K562 (cell line): ENCODE data around the gene FAM200A. TPM values are rescaled to one million over a fixed set of nuclear protein-coding genes. Genes with fewer than 3 reads are reported as not detected.
"Not testable (repeated sequence)": the region's sequence is repeated elsewhere in the genome, so short reads cannot be mapped to it uniquely, and the experiment has no call there.

Experiments
- ATAC-seq: fragments of 200-7000 bp; cut with Tn5 transposase; 3 replicates; pipeline ENCODE4 v1.9.1; 2020; ENCODE audit warnings: moderate library complexity
- BruUV-seq: library from RNA; stranded (reverse); fragments of 400-500 nt; replicated peaks from 2 replicates; lab custom pipeline; 2021; lab: Mats Ljungman, UMichigan
- CTCF ChIA-PET: fragments of 300-600 bp; formaldehyde crosslinking; extraction: SDS; loops from one replicate; lab custom pipeline; 2021; ENCODE audit warnings: low intra/inter-chr PET ratio; lab: Yijun Ruan, JAX
- POLR2A ChIA-PET: fragments of 300-600, 350-650 bp; sonication (Branson Sonifier 250); formaldehyde crosslinking; extraction: SDS; loops from one replicate; lab custom pipeline; 2021; ENCODE audit warnings: antibody characterized with exemption, inconsistent platforms; lab: Yijun Ruan, JAX
- DNase-seq, 4 experiments: peaks; one replicate each; pipeline versions ENCODE4 v3.0.0 to v3.0.0-alpha.2; 2011 to 2018; ENCODE audit warnings: low spot score in 3 of 4, mixed read lengths in 3 of 4; ENCODE audit errors: extremely low read depth in 1 of 4
- FAIRE-seq: peaks from 2 replicates; lab custom pipeline; 2011; peaks lifted over from hg19 to GRCh38; lab: Jason Lieb, UNC
- H2AFZ ChIP-seq: 2 replicates; pipeline ENCODE4 v1.6.0; 2011; ENCODE audit warnings: low read depth, low read length, control low read depth, inconsistent platforms
- H3K27ac ChIP-seq: fragments of 200-600 bp; 3 replicates; pipeline ENCODE4 v1.8.0; 2011; ENCODE audit warnings: low read depth, mild to moderate bottlenecking, control low read depth, inconsistent platforms, low read length, moderate library complexity, mixed read lengths; ENCODE audit errors: extremely low read depth
- H3K27me3 ChIP-seq, 2 experiments: fragments of 300-600 bp in 1 of 2; 2 replicates in 1 of 2; 3 replicates in 1 of 2; pipeline versions ENCODE4 v1.6.0 to v1.8.0; 2011; ENCODE audit warnings: inconsistent platforms in 2 of 2, low read length in 2 of 2, mild to moderate bottlenecking in 1 of 2, mixed read lengths in 1 of 2, moderate library complexity in 1 of 2; ENCODE audit not compliant: control insufficient read depth in 2 of 2, insufficient read depth in 2 of 2
- H3K36me3 ChIP-seq: fragments of 300-600 bp; 3 replicates; pipeline ENCODE4 v1.8.0; 2011; ENCODE audit warnings: mild to moderate bottlenecking, low read length, inconsistent platforms; ENCODE audit not compliant: control insufficient read depth, insufficient read depth
- H3K4me1 ChIP-seq, 2 experiments: fragments of 200-600 bp in 1 of 2; replicated peaks in 1 of 2; 2 replicates in 1 of 2; 3 replicates in 1 of 2; pipeline versions ENCODE4 v1.5.1 to v1.8.0; 2011; ENCODE audit warnings: inconsistent platforms in 2 of 2, low read length in 2 of 2, mild to moderate bottlenecking in 1 of 2, mixed read lengths in 1 of 2, moderate library complexity in 1 of 2; ENCODE audit not compliant: control insufficient read depth in 2 of 2, insufficient read depth in 2 of 2
- H3K4me2 ChIP-seq: 2 replicates; pipeline ENCODE4 v1.6.1; 2011; ENCODE audit warnings: low read length, control low read depth, inconsistent platforms, mixed read lengths; ENCODE audit not compliant: insufficient read depth
- H3K4me3 ChIP-seq: fragments of 200-600 bp; sonication (generic), shearing (Covaris generic); 2 replicates; pipeline ENCODE4 v1.5.1; 2016; ENCODE audit warnings: control low read depth, inconsistent platforms
- H3K79me2 ChIP-seq: fragments of 200-600 bp; 3 replicates; pipeline ENCODE4 v1.8.0; 2011; ENCODE audit warnings: low read length, inconsistent platforms; ENCODE audit not compliant: control insufficient read depth, insufficient read depth
- H3K9ac ChIP-seq, 2 experiments: 2 replicates each; pipeline versions ENCODE4 v1.6.0 to v1.6.1; 2011; ENCODE audit warnings: low read depth in 2 of 2, low read length in 2 of 2, control low read depth in 1 of 2, inconsistent platforms in 1 of 2, mild to moderate bottlenecking in 1 of 2, mixed read lengths in 1 of 2; ENCODE audit not compliant: insufficient read depth in 1 of 2
- H3K9me1 ChIP-seq: one replicate; pipeline ENCODE4 v1.6.0; 2011; ENCODE audit warnings: inconsistent platforms, mild to moderate bottlenecking, low read length, moderate library complexity; ENCODE audit not compliant: control insufficient read depth, insufficient read depth
- H3K9me3 ChIP-seq: replicated peaks from 2 replicates; pipeline ENCODE4 v1.5.1; 2011; ENCODE audit warnings: low read depth, low read length, inconsistent platforms; ENCODE audit not compliant: control insufficient read depth, insufficient read depth
- H4K20me1 ChIP-seq: replicated peaks from 2 replicates; pipeline ENCODE4 v1.6.1; 2011; ENCODE audit warnings: low read length, inconsistent platforms, mixed read lengths; ENCODE audit not compliant: control insufficient read depth, insufficient read depth
- ADNP ChIP-seq: fragments of 200-800 bp; sonication (Bioruptor generic); IDR thresholded peaks from 2 replicates; pipeline ENCODE4 v1.6.1; 2016; ENCODE audit warnings: missing genetic modification characterization, missing compliant biosample characterization
- BCOR ChIP-seq: fragments of 450-650 bp; IDR thresholded peaks from 2 replicates; pipeline ENCODE4 v1.6.1; 2016
- KDM1A ChIP-seq, 2 experiments: fragments of 450-650 bp; IDR thresholded peaks; 2 replicates each; pipeline ENCODE4 v1.6.1; 2016; ENCODE audit warnings: mild to moderate bottlenecking in 2 of 2
- MECOM ChIP-seq: fragments of 250-450 bp; sonication (Bioruptor Pico); IDR thresholded peaks from 2 replicates; pipeline ENCODE4 v1.8.0; 2022; ENCODE audit warnings: inconsistent platforms
- MIER1 ChIP-seq: fragments of 450-650 bp; IDR thresholded peaks from 2 replicates; pipeline ENCODE4 v1.6.1; 2016; ENCODE audit warnings: antibody characterized with exemption, mild to moderate bottlenecking, low read depth
- SMARCB1 ChIP-seq: IDR thresholded peaks from 2 replicates; pipeline ENCODE4 v1.6.1; 2011; ENCODE audit warnings: improper control_type of control experiment, low read depth; ENCODE audit not compliant: insufficient read length
- ZNF146 ChIP-seq: IDR thresholded peaks from one replicate; pipeline ENCODE4 v1.6.1; 2018; ENCODE audit warnings: missing compliant biosample characterization; ENCODE audit not compliant: unreplicated experiment
- ZNF24 ChIP-seq: fragments of 450-650 bp; IDR thresholded peaks from 2 replicates; pipeline ENCODE4 v1.6.1; 2016
- ZNF263 ChIP-seq: sonication (generic); formaldehyde crosslinking; IDR thresholded peaks from 2 replicates; pipeline ENCODE4 v1.8.0; 2022; ENCODE audit warnings: mild to moderate bottlenecking, missing genetic modification reagents, borderline replicate concordance
- WGBS: fragments of 100-300 bp; shearing (Covaris generic); methylation state at CpG from one replicate; pipeline ENCODE4 v1.1.6; 2016; ENCODE audit warnings: low coverage, mixed read lengths; ENCODE audit not compliant: insufficient coverage; ENCODE audit errors: missing lambda C conversion rate; 5-methylcytosine and 5-hydroxymethylcytosine counted together
- in situ Hi-C: fragments of 300-500 bp; cut with MboI; formaldehyde crosslinking; loops from 4 replicates; pipeline ENCODE4 v1.15.0; 2018; ENCODE audit warnings: inconsistent platforms, mixed read lengths
- intact Hi-C: fragments of 100-400 bp; cut with micrococcal nuclease; formaldehyde crosslinking; loops from 2 replicates; pipeline ENCODE4 v1.14.2; 2022
- polyA plus RNA-seq, 8 experiments: library from polyadenylated mRNA; depleted of rRNA in 4 of 8; stranded (reverse) in 5 of 8; unstranded in 3 of 8; fragments of >200 nt; fragmentation: Nextera tagmentation in 2 of 8; fragmentation: Illumina TruSeq in 1 of 8; extraction: Ambion mirVana in 2 of 8; extraction: Trizol in 1 of 8; gene quantifications; 2 replicates each; pipeline versions ENCODE4 v1.2.1 to v1.2.3, GENCODE V29; 2011 to 2014; ENCODE audit warnings: inconsistent platforms in 1 of 8, missing spikeins in 1 of 8
- total RNA-seq, 7 experiments: library from RNA; depleted of rRNA in 6 of 7; stranded (reverse); fragments of >200 nt in 6 of 7; fragmentation: Illumina TruSeq in 2 of 7; extraction: Trizol in 2 of 7; gene quantifications; 2 replicates each; pipeline versions ENCODE4 v1.2.1 to v1.2.3, GENCODE V29; 2011 to 2021; ENCODE audit warnings: low replicate concordance in 1 of 7

The FAM200A gene
- total and polyA plus RNA-seq, 9 of the 15 experiments (the other 6 are each of a cell fraction or from before 2014, with no cell fraction given) = 3.3 to 11.2 (median 8.3) TPM

DNA sequence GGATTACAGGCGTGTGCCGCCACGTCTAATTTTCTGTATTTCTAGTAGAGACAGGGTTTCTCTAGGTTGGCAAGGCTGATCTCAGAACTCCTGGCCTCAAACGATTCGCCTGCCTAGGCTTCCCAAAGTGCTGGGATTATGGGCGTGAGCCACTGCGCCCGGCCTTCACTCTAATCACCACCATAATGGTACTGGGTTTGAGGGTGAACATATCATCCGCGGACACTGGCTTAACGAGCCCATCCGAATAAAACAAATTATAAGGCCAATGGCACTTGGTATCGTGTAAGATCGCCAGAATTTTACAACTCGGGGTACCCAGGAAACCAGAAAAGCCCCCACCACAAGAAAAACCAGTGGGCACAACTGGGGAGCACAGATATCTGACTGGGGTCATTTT is 580 bp downstream of the FAM200A start:
- CTCF ChIA-PET = no interaction called here

GRCh38 chr7:99549545-99549944 is 2.4 kb downstream of the FAM200A start:
- POLR2A ChIA-PET = interaction anchor here (1.2 kb wide), 1 partner anchor 9 kb away, joined by 3 read pairs; no protein-coding TSS in a partner anchor
- H3K27ac ChIP-seq, FAIRE-seq, BruUV-seq, H3K9me3 ChIP-seq, CTCF ChIA-PET, H3K4me2 ChIP-seq, H3K27me3 ChIP-seq, H2AFZ ChIP-seq, intact Hi-C loops, in situ Hi-C loops, DNase-seq, H3K9me1 ChIP-seq, H3K4me3 ChIP-seq, H3K9ac ChIP-seq, H3K4me1 ChIP-seq, H4K20me1 ChIP-seq, ATAC-seq: not testable (repeated sequence)
- TF ChIP-seq BCOR (peak; percentile 61; the same call in 1 of the 2 replicates), ZNF146 (CRISPR knock-in tag) (peak; percentile 23), KDM1A (IDR thresholded peaks at IDR 0.05) (0 out of 4 replicates have a peak, but pooled peaks of 1 of the 2 experiments have one; percentile 22)
- WGBS = no CpG with 5 or more reads among the region's 2 CpGs
- Histone ChIP-seq H3K79me2 (peaks cover 17% of the 10 kb centered on the region), H3K36me3 (peaks cover 18% of the 10 kb centered on the region)

More for the DNA sequence above, 580 bp downstream of the FAM200A start:
- intact Hi-C loops (loop anchor here (5.0 to 10.0 kb wide), 2 partner anchors 44 to 77 kb away; partner anchors contain the start of gene ZNF789), in situ Hi-C loops (no loop called here)
- H3K27ac ChIP-seq = peak overlapping the region; percentile 76
- TF ChIP-seq ZNF24 (no peak), MECOM (CRISPR knock-in tag) (no peak), ADNP (tag) (no peak), MIER1 (no peak), ZNF263 (CRISPR knock-in tag) (no peak), SMARCB1 (no peak)
- TF ChIP-seq, all 486 proteins: peak for 0
- ATAC-seq (peak; percentile 49), FAIRE-seq (no peak), DNase-seq (no peak)
- BruUV-seq = no TSS peak
- Histone ChIP-seq H3K27me3 (no peaks in the 10 kb centered on the region), H3K9me1 (no peaks in the 10 kb centered on the region), H3K4me3 (peak overlapping the region; percentile 79), H3K4me1 (peaks cover 6 to 7% of the 10 kb centered on the region in 2 experiments; a peak in 3 of 5 replicates), H3K36me3 (peaks cover 34% of the 10 kb centered on the region), H3K9ac (peak overlapping the region; percentile 93 to 94), H3K9me3 (no peaks in the 10 kb centered on the region; the same call in 1 of the 2 replicates), H2AFZ (peak overlapping the region; percentile 90), H3K79me2 (peaks cover 17% of the 10 kb centered on the region), H3K4me2 (peak overlapping the region; percentile 95), H4K20me1 (no peaks in the 10 kb centered on the region)
- WGBS = 5% methylated on average over 15 of the region's 15 CpGs
- POLR2A ChIA-PET = interaction anchor here (0.7 to 1.2 kb wide), 3 partner anchors 16 to 47 kb away, joined by 3 to 4 read pairs (median 4); partner anchors contain the start of gene ZKSCAN5
